GM19328 (cell line): ENCODE data around the gene SEZ6L.

ENCODE experiments used
- ATAC-seq: cut with Tn5 transposase; IDR thresholded peaks from one replicate; pipeline ENCODE4 v1.9.1; 2021; ENCODE audit warnings: mild to moderate bottlenecking, moderate library complexity; ENCODE audit not compliant: unreplicated experiment

The SEZ6L gene

DNA sequence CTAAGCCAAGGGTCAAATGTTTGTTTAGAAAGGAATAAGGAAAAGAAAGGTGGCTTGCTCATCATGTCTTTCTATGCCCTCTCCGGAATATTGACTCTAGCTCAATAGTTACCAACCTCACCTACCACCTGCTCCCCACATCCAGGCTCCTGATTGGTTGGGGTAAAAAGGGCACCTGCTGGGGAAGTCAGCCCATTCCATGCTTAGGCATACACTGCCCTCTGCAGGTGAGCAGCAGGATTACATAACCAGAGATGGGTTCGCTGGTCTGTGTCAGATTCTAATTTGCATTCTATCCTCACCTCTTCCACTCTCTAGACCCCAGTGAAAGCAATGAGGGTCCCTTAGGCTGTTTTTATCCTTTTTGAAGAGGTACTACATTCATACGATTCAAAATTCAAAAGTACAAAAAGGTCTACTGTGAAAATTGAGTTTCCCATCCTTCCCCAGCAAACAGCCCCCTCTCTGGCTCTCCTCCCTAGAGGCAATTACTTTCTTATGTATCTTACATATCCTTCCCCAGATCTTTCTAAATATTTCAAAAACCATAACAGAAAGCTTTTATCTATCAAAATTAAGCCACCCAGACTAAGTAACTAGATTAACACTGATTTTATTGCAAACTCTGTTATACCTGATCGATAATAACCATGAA is 161.8 kb downstream of the SEZ6L start:
- no peak for ATAC-seq

GRCh38 chr22:26333088-26333800 is 164.0 kb downstream of the SEZ6L start:
- no peak for ATAC-seq

DNA sequence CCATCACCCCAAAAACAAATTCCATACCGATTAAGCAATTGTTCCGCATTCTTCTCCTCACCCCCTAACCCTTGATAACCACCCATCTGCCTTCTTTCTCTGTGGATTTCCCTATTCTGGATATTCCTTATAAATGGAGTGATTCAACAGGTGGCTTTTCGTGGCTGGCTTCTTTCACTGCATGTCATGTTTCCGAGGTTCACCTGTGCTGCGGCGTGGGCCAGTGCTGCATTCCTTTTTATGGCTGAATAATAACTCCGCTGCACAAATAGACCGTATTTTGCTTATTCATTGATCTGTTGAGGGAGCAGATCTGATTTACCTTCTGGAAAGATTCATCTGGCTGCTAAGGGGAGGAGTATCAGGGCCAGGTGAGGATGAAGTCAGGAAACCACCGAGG is 165.0 kb downstream of the SEZ6L start:
- no peak for ATAC-seq

DNA sequence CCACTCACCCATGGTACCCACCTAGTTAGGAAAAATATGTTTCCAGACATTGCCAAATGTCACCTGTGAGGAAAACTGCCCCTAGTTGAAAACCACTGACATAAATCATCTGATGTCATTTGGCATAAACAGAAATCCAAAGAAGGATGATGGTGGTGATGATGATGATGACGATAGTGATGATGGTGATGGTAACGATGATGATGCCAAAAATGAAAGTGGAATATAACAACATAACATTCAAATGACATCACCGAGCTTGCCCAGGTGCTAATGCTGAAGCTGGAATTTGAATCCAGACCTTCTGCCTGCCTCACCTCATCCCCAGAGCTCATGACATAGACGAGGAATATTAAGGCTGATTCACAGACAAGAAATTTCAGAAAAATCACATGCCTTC is 167.5 kb downstream of the SEZ6L start:
- ATAC-seq = no peak

DNA sequence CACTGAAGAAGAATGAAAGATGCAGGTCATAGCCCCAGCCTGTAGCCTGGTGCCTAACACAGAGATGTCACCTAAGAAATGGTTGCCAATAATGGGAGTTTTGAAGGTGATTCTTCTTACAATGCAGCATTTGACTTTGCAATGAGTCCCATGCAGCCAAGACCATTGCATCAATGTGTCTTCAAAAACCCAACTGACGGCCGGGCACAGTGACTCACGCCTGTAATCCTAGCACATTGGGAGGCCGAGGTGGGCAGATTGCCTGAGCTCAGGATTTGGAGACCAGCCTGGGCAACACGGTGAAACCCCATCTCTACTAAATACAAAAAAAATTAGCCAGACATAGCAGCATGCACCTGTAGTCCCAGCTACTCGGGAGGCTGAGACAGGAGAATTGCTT is 170.5 kb downstream of the SEZ6L start:
- no peak for ATAC-seq

DNA sequence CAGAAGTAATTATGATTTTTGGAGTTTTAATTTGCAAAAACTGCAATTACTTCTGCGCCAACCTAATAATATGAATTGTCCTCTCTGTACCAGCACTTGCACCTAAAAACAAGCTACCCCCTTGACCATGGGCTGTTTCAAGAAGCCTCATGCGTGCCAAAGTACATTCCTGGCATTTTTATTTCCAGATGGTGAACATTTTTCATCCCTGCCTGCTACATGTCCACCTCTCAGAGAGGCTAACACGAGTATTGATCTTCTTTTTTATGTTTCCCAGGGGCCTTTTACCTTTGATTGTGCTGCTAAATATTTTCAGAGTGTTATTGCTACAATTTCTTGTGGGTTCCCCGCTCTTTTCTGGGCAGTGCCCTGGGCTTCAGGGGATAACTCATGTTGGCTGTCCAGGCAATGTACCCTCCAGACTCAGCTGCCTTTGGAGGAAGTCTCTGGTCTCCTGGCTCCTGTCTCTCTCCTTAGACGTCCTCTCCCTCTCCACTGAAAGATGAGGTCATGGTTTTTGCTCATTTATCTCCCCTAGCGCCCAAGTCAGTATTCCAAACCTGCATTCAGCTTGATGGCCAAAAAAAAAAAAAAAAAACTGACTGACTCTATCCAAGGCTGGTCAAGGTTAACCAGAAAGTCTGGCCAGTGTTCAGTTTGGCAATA is 173.6 kb downstream of the SEZ6L start:
- no peak for ATAC-seq

GRCh38 chr22:26345496-26345895 is 176.2 kb downstream of the SEZ6L start:
- no peak for ATAC-seq

- no peak for ATAC-seq
Measured at GRCh38 chr22:26348810-26349526, 179.7 kb downstream of the SEZ6L start.

DNA sequence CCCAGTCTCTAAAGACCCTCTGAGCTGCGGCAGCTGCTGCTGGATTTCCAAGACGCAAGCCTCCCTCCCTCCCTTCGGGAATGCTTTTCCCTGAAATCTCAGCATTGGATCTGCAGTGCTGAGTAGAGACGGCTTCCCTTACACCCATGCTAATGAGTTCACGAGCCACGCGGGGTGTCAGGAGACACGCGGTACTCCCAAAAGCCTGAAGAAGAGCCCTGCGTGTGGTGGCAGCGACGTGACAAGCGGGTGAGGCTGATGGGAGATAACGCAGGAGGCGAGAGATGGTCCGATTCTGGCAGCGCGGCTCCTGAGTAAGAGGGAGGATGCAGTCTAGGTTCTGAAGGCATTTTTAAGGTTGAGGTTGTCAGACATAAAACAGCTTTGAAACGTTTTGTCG is 185.4 kb downstream of the SEZ6L start:
- ATAC-seq = no peak

- ATAC-seq = no peak
Measured at GRCh38 chr22:26357281-26357680, 188.0 kb downstream of the SEZ6L start.

GRCh38 chr22:26357813-26358212 is 188.6 kb downstream of the SEZ6L start:
- no peak for ATAC-seq

- no peak for ATAC-seq
Measured at GRCh38 chr22:26359156-26359555, 189.9 kb downstream of the SEZ6L start.

GRCh38 chr22:26360169-26360885 is 191.1 kb downstream of the SEZ6L start:
- ATAC-seq = no peak

DNA sequence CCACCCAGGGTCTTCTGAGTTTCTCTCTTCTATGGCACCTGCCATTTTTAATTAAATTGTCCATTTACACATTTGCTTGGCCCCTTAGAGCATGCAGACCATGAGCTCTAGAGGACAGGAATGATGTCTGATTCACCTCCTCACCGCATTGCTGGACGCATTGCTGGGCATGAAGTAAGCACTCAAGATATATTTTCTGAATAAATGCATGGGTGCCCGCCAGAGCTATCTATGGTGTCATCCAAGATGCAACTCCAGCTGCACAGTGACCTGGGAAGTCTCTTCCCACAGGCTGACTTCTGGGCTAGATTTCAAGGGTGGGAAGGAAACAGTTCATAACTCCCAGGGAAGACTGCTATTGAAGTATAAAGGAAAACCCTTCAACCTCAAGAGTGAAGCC is 193.2 kb downstream of the SEZ6L start:
- no peak for ATAC-seq

GRCh38 chr22:26364066-26365015 is 195.1 kb downstream of the SEZ6L start:
- ATAC-seq = peak; percentile 51

DNA sequence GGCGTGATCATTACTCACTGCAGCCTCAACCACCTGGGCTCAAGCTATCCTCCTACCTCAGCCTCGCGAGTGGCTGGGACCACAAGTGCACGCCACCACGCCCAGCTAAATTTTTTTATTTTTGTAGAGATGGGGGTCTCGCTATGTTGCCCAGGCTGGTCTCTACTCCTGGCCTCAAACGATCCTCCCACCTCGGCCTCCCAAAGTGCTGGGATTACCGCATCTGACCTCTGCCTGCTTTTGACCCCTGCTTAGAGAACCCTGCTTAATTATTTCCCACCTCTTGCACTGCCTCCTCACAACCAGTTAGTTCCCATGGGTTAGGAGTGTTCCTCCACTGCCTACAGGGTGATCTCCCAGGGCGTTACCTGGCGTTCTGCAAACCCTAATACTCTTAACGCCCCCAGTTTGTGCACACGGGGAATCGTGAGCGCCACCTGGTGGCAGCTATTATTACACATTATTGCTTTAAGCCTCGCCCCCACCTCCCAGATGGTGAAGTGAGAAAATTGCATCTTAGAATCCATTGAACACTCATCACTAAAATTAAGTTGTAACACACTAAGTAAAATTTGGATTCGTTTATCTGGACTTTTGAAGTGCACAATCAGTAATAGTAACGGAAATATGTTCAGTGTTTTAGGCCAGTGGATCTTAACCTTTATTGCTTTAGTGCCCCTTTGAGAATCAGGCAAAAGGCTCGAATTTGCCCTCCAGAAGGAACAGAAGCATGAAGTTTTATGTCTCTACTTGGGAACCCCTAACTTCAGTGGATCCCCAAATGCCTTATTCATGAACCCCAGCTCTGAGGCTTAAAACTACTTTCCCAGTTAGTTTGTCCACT is 198.4 kb downstream of the SEZ6L start:
- no peak for ATAC-seq

DNA sequence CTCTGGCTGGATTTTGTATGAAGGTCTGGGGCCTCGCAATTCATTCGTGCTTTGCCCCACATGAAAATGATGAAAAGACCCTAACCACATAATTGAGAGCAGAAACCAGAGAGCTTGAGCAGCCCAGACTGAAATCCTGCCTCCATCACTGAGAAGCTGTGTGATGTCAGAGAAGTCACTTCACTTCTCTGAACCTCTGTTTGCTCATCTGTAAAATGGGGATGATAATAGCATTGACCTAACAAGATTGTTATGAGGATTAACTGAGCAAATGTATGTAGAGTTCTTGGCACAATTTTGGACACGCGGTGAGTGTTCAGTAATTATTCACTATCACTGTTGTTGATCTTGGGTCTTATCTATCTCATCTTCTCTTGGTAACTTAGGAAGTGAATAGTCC is 203.6 kb downstream of the SEZ6L start:
- ATAC-seq = no peak

DNA sequence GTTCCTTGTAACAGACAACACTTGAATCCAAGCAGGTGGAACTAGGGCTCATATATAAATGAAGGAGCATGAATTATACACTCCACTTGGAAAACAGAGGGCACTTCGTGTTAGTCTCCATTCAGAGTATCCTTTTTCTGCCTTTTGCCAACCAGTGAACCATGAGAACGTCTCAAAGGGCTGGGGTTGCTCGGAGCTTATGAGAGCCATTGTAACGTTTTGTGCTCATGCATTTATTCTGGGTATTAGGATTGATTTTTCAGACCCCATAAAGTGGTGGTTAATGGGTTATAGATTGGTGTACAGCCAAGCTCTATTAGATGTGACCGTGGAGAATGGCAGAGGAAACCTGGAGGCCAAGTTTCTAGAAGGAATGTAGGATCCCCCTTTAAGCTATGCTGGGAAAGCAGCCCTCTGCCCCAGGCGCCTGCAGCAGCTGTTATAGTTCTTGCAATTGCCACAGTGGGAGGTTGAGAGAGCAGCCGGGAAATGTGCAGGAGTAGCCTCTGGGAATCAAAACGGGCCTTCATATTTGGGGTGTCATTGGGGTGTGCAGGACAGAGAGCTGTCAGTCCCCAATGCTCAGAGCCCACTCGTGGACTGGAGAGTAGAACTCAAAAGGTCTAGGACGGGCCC is 205.2 kb downstream of the SEZ6L start:
- ATAC-seq = no peak
